Mesenteric fat pad (tissue), 1 donor: Measurements from ENCODE around the gene PRR9. TPM values are rescaled to one million over a fixed set of nuclear protein-coding genes. Genes with fewer than 3 reads are reported as not detected.
"Not testable (repeated sequence)": the region's sequence is repeated elsewhere in the genome, so short reads cannot be mapped to it uniquely, and the experiment has no call there.

ENCODE experiments used
- DNase-seq: peaks from one replicate; pipeline ENCODE4 v3.0.0-alpha.2; 2020; ENCODE audit warnings: low spot score
- long read RNA-seq: library from polyadenylated mRNA; unstranded; transcript quantifications from one replicate; pipeline ENCODE4 v2.0.0, GENCODE V29; 2020
- total RNA-seq: library from RNA; stranded (reverse); fragmentation: NEBNext Ultra II Directional; extraction: Animal tissue kit (Norgen Biotek cat#: 25700); gene quantifications from one replicate; pipeline ENCODE4 v1.2.1, GENCODE V29; 2021
- donor health status: DM: yes; HTN: yes; CAD: no.

PRR9 gene
- total RNA-seq: not detected
- long read RNA-seq: 0 reads

- DNase-seq: no peak
These were observed at the start of gene PRR9 for GRCh38 chr1:153217212-153217611. PRR9 (plus strand) TSS chr1:153217584; CDS start chr1:153218145, 561 bp downstream.

- DNase-seq: no peak
These were observed 48.7 kb upstream of the PRR9 start for GRCh38 chr1:153168686-153169085.

- DNase-seq: no peak
These were observed 42.8 kb upstream of the PRR9 start for GRCh38 chr1:153174624-153175023.

- no peak for DNase-seq
These were observed 38.5 kb upstream of the PRR9 start for GRCh38 chr1:153178922-153179321.

- no peak for DNase-seq
These were observed 36.8 kb upstream of the PRR9 start for GRCh38 chr1:153180556-153180955.

- not testable (repeated sequence) for DNase-seq
These were observed 29.1 kb upstream of the PRR9 start for GRCh38 chr1:153188301-153188700.

GRCh38 chr1:153190373-153190772 lies 27.0 kb upstream of the PRR9 start:
- DNase-seq: no peak

- no peak for DNase-seq
These were observed 24.7 kb upstream of the PRR9 start for GRCh38 chr1:153192697-153193096.

- DNase-seq: no peak
These were observed 22.9 kb upstream of the PRR9 start for GRCh38 chr1:153194331-153195050.

GRCh38 chr1:153195216-153195615 lies 22.2 kb upstream of the PRR9 start:
- DNase-seq: no peak

- no peak for DNase-seq
These were observed 15.4 kb upstream of the PRR9 start for GRCh38 chr1:153202006-153202405.

- DNase-seq: no peak
These were observed 14.3 kb upstream of the PRR9 start, which contains the start of gene LELP1 for GRCh38 chr1:153203130-153203529. LELP1 (plus strand) TSS chr1:153203430; CDS start chr1:153204708, 1,278 bp downstream.

- DNase-seq: no peak
These were observed 10.8 kb upstream of the PRR9 start for GRCh38 chr1:153206631-153207030.

GRCh38 chr1:153210206-153210605 lies 7.2 kb upstream of the PRR9 start:
- DNase-seq: no peak

GRCh38 chr1:153212201-153212600 lies 5.2 kb upstream of the PRR9 start:
- DNase-seq: no peak

- no peak for DNase-seq
These were observed 3.9 kb upstream of the PRR9 start for GRCh38 chr1:153213519-153213918.

GRCh38 chr1:153217744-153218416 lies 496 bp downstream of the PRR9 start:
- no peak for DNase-seq

GRCh38 chr1:153220606-153221303 lies 3.4 kb downstream of the PRR9 start:
- DNase-seq: no peak

GRCh38 chr1:153223040-153223891 lies 5.9 kb downstream of the PRR9 start:
- not testable (repeated sequence) for DNase-seq

GRCh38 chr1:153227810-153228209 lies 10.4 kb downstream of the PRR9 start:
- DNase-seq: no peak

GRCh38 chr1:153228491-153228890 lies 11.1 kb downstream of the PRR9 start:
- DNase-seq: no peak
